Central memory CD8-positive, alpha-beta T cell (primary cell): ENCODE measurements around the gene RTP5.

Experiments
- ATAC-seq: fragments of 150-1000 bp; cut with Tn5 transposase; replicated peaks from 2 replicates; pipeline ENCODE4 v1.10.0; 2022; ENCODE audit warnings: mild to moderate bottlenecking, moderate FRiP score, moderate number of reproducible peaks; ENCODE audit not compliant: poor library complexity, severe bottlenecking; ENCODE audit errors: extremely low read depth
- DNase-seq, 2 donors: peaks; one replicate each; pipeline ENCODE4 v3.0.0; 2021; ENCODE audit warnings: low spot score in 2 of 2
- H3K27ac Mint-ChIP-seq: one replicate; pipeline ENCODE4 v1.8.0; 2022; ENCODE audit warnings: low read depth, mild to moderate bottlenecking, moderate library complexity, mixed read lengths
- H3K27me3 Mint-ChIP-seq: one replicate; pipeline ENCODE4 v1.8.0; 2022; ENCODE audit warnings: mixed read lengths
- H3K36me3 Mint-ChIP-seq: one replicate; pipeline ENCODE4 v1.8.0; 2022; ENCODE audit warnings: mild to moderate bottlenecking, moderate library complexity, mixed read lengths; ENCODE audit not compliant: insufficient read depth
- H3K4me1 Mint-ChIP-seq: one replicate; pipeline ENCODE4 v1.8.0; 2022; ENCODE audit warnings: mixed read lengths
- H3K4me3 Mint-ChIP-seq: one replicate; pipeline ENCODE4 v1.8.0; 2022; ENCODE audit warnings: mild to moderate bottlenecking, moderate library complexity, mixed read lengths
- H3K9me3 Mint-ChIP-seq: one replicate; pipeline ENCODE4 v1.8.0; 2022; ENCODE audit warnings: mixed read lengths

RTP5 gene

DNA sequence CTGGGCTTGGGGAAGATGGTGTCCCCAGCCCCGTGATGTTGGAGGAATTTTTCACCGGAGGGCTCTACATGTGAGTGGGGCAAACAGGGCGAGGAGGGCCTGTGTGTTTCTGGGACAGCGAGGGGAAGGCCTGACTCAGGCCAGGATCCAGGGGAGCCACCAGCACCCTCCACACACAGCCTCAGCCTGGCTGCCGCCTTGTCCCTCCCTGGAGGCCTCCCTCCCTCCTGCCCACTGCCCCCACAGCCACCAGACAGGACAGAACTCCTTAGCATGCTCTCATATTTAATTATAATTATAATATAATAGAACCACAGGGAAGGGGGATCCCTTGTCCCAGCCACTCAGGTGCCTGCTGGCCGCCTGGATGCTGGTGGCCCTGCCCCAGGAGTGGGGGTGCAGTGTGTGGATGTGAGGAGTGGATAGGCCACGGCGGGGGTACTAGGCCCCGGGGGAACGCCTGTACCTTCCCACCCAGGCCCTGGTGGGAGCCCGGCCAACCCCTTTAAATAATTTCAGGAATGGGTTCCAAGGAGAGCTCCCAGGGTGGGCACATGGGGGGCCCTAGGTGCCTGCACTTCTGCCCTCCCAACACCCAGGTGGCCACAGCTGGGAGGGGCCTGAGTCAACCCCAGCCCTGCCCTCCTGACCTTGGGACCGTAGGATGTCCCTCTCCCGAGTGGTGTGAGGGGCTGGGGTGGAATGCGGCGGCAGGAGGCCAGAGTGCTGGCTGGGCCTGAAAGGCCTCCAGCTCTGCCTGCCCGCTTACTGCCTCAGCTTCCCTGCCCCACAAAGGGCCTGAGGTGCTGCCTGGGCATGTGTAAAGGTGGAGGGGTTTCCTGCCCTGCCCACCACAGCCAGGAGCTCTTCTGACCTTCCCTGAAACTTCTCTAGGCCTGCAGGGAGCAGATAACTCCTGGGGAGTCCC lies 19.6 kb upstream of the RTP5 start:
- peaks cover 7% of the 10 kb centered on the region for H3K36me3 Mint-ChIP-seq
- no peak overlapping the region for H3K27ac Mint-ChIP-seq
- H3K9me3 Mint-ChIP-seq: no peaks in the 10 kb centered on the region
- no peak overlapping the region for H3K4me3 Mint-ChIP-seq
- DNase-seq: no peak
- peaks cover 23% of the 10 kb centered on the region for H3K4me1 Mint-ChIP-seq
- ATAC-seq: no peak
- no peaks in the 10 kb centered on the region for H3K27me3 Mint-ChIP-seq

GRCh38 chr2:241850544-241851324 lies 18.8 kb upstream of the RTP5 start:
- DNase-seq (no peak), ATAC-seq (no peak)
- Mint-ChIP-seq H3K4me3 (no peak overlapping the region), H3K27me3 (no peaks in the 10 kb centered on the region), H3K9me3 (no peaks in the 10 kb centered on the region), H3K36me3 (peaks cover 9% of the 10 kb centered on the region), H3K27ac (no peak overlapping the region), H3K4me1 (peaks cover 20% of the 10 kb centered on the region)

- Mint-ChIP-seq H3K36me3 (peaks cover 7% of the 10 kb centered on the region), H3K27ac (no peak overlapping the region), H3K4me1 (peaks cover 19% of the 10 kb centered on the region), H3K9me3 (no peaks in the 10 kb centered on the region), H3K4me3 (no peak overlapping the region), H3K27me3 (no peaks in the 10 kb centered on the region)
- DNase-seq: no peak
- no peak for ATAC-seq
Measured at GRCh38 chr2:241851325-241852115, 18.0 kb upstream of the RTP5 start.

- ATAC-seq (no peak), DNase-seq (no peak)
- Mint-ChIP-seq H3K9me3 (no peaks in the 10 kb centered on the region), H3K4me1 (peaks cover 24% of the 10 kb centered on the region), H3K27me3 (no peaks in the 10 kb centered on the region), H3K4me3 (no peak overlapping the region), H3K36me3 (peaks cover 7% of the 10 kb centered on the region), H3K27ac (no peak overlapping the region)
Measured at GRCh38 chr2:241852116-241852980, 17.2 kb upstream of the RTP5 start.

GRCh38 chr2:241852981-241853631 lies 16.4 kb upstream of the RTP5 start:
- ATAC-seq (no peak), DNase-seq (no peak)
- Mint-ChIP-seq H3K27me3 (no peaks in the 10 kb centered on the region), H3K9me3 (no peaks in the 10 kb centered on the region), H3K27ac (no peak overlapping the region), H3K4me3 (no peak overlapping the region), H3K36me3 (peaks cover 8% of the 10 kb centered on the region), H3K4me1 (peaks cover 31% of the 10 kb centered on the region)

DNA sequence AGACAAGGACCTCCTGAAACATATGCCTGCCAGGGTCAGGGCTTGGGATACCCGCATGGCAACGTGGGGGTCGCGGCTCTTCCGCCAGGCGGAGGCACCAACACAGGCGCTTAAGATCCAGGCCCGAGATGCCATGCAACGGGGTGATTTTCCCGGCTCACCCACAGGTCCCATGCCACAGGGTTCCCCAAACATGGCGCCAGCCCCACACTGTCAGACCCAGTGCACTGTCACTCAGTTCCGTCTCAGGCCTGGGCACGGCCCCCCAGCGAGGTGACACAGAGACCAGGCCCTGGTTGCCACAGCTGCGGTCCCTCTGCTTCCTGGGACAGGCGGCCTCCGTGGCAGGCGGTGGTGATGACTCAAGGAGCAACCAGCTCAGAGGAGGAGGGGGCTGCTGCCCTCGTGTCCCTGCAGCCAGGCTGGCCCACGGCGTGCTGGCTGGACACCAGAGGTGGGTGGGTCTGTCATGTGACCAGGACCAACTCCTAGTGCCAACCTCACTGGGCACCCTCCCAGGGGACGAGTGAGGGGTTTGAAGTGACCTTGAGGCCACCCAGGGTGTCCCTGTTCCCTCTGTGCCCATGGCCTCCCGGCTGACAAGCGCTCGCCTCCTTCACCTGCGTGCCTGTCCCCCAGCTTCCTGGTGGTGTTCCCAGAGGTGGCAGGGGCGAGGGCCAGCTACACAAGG lies 15.7 kb upstream of the RTP5 start:
- Mint-ChIP-seq H3K9me3 (no peaks in the 10 kb centered on the region), H3K36me3 (peaks cover 8% of the 10 kb centered on the region), H3K27ac (no peak overlapping the region), H3K4me3 (no peak overlapping the region), H3K4me1 (peaks cover 34% of the 10 kb centered on the region), H3K27me3 (no peaks in the 10 kb centered on the region)
- DNase-seq: no peak
- ATAC-seq: no peak

DNA sequence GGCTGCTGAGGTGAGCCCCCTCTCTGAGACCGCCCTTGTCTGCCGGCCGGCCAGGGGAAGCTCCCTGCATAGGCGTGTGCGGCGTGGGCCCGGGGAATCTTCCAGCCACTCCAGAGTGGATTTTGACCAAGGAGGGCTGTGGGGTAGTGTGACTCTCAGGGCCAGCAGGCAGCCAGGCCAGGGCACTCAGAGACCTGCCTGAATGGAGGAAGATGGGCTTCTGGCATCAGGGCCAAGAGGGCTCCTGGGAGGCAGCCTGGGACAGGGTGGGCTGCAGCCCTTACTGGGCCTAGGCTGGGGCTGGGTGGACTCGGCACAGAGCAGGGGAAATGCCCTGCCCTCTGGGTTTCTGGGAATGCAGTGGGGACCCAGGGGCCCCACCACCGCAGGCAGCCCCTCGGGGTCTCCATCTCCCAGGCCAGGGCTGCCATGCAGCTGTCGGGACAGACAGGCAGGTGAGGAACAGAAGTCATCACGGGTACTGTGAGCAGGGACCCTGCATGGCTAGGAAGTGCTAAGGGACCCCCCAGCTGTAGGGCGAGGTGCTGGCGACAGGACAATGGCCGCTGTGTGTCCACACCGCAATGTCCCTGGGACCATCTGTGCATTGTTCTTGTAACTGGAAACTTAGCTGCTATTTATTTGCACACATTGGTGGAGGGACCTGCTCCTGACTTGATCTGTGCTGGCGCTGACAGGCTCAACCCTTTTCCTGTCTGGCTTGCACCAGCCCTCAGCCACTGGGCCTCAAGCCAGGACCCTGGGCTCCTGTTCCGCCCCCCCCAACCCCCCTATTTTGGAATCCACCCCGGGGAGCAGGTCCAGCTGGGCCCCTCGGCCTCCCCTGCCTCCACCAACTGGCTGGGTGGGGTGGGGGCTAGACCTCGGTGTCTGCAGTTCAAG lies 14.9 kb upstream of the RTP5 start:
- Mint-ChIP-seq H3K36me3 (peaks cover 9% of the 10 kb centered on the region), H3K27ac (no peak overlapping the region), H3K4me3 (peak overlapping the region; percentile 55), H3K27me3 (no peaks in the 10 kb centered on the region), H3K4me1 (peaks cover 37% of the 10 kb centered on the region), H3K9me3 (no peaks in the 10 kb centered on the region)
- ATAC-seq: no peak
- DNase-seq: no peak

GRCh38 chr2:241855245-241855887 lies 14.2 kb upstream of the RTP5 start:
- Mint-ChIP-seq H3K4me1 (peaks cover 41% of the 10 kb centered on the region), H3K4me3 (peak overlapping the region; percentile 55), H3K36me3 (peaks cover 13% of the 10 kb centered on the region), H3K27ac (no peak overlapping the region), H3K9me3 (no peaks in the 10 kb centered on the region), H3K27me3 (no peaks in the 10 kb centered on the region)
- no peak for DNase-seq
- ATAC-seq: no peak

GRCh38 chr2:241855888-241856422 lies 13.6 kb upstream of the RTP5 start:
- DNase-seq: no peak
- peak overlapping the region; percentile 86 for H3K27ac Mint-ChIP-seq
- H3K4me1 Mint-ChIP-seq: peaks cover 42% of the 10 kb centered on the region
- H3K4me3 Mint-ChIP-seq: peak overlapping the region; percentile 87
- no peaks in the 10 kb centered on the region for H3K27me3 Mint-ChIP-seq
- ATAC-seq: no peak
- no peaks in the 10 kb centered on the region for H3K9me3 Mint-ChIP-seq
- peaks cover 13% of the 10 kb centered on the region for H3K36me3 Mint-ChIP-seq

DNA sequence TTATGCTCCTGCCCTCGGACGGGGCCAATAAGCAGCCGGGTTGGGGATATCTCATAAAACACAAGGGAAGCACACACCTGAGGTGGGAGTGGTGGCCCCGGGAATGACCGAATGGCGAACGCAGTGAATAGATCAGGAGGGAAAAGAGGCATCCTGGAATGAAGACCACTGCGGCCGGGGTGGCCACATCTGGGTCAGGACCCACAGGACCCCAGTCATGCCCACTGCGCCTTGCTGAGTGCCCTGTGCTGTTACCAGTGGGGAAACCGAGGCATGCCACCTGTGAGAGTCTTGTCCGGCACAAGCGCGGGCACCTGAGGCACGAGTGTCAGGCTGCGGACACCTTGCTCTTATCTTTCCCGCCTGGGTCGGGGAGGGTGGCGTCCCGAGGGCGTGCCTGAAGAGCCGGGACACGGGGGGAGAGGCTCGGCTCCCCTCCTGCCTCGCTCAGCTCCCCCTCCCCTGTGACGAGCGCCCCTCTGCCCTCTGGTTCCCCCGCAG lies 12.4 kb upstream of the RTP5 start:
- no peak for DNase-seq
- H3K9me3 Mint-ChIP-seq: no peaks in the 10 kb centered on the region
- peak overlapping the region; percentile 87 for H3K4me3 Mint-ChIP-seq
- peaks cover 49% of the 10 kb centered on the region for H3K4me1 Mint-ChIP-seq
- H3K36me3 Mint-ChIP-seq: peaks cover 15% of the 10 kb centered on the region
- ATAC-seq: no peak
- no peaks in the 10 kb centered on the region for H3K27me3 Mint-ChIP-seq
- H3K27ac Mint-ChIP-seq: peak overlapping the region; percentile 86
